HepG2 (cell line): ENCODE results near the gene FFAR2. TPM values are rescaled to one million over a fixed set of nuclear protein-coding genes. Genes with fewer than 3 reads are reported as not detected.

Experiments used
- ATAC-seq: fragments of 200-7000 bp; cut with Tn5 transposase; 3 replicates; pipeline ENCODE4 v1.9.1; 2020; ENCODE audit warnings: mild to moderate bottlenecking, moderate library complexity
- BruUV-seq: library from RNA; stranded (reverse); fragments of 400-500 nt; replicated peaks from 2 replicates; lab custom pipeline; 2021; lab: Mats Ljungman, UMichigan
- CTCF ChIA-PET: fragments of 300-600 bp; formaldehyde crosslinking; extraction: SDS; loops from one replicate; lab custom pipeline; 2021; ENCODE audit warnings: low total read pairs, inconsistent platforms, low intra/inter-chr PET ratio; lab: Yijun Ruan, JAX
- POLR2A ChIA-PET: fragments of 350-600 bp; sonication (Branson Sonifier 250); formaldehyde crosslinking; loops from one replicate; lab custom pipeline; 2020; ENCODE audit warnings: antibody characterized with exemption, inconsistent platforms; lab: Yijun Ruan, JAX
- DNase-seq: peaks from one replicate; pipeline ENCODE4 v3.0.0-alpha.2; 2015; ENCODE audit warnings: low spot score
- FAIRE-seq: peaks from 3 replicates; lab custom pipeline; 2011; peaks lifted over from hg19 to GRCh38; lab: Jason Lieb, UNC
- H2AFZ ChIP-seq: one replicate; pipeline ENCODE4 v1.6.1; 2011; ENCODE audit warnings: low read length, inconsistent platforms
- H3K27ac ChIP-seq: fragments of 300-600 bp; 3 replicates; pipeline ENCODE4 v1.8.0; 2011; ENCODE audit warnings: mixed run types, mild to moderate bottlenecking, mixed read lengths, low read length, inconsistent platforms; ENCODE audit not compliant: insufficient read depth; ENCODE audit errors: extremely low read length
- H3K27me3 ChIP-seq, 2 experiments: fragments of 200-600 bp in 1 of 2; 2 replicates in 1 of 2; 3 replicates in 1 of 2; pipeline versions ENCODE4 v1.6.0 to v1.8.0; 2011; ENCODE audit warnings: low read length in 2 of 2, mild to moderate bottlenecking in 2 of 2, moderate library complexity in 2 of 2, inconsistent platforms in 1 of 2; ENCODE audit not compliant: insufficient read depth in 2 of 2, control insufficient read depth in 1 of 2
- H3K36me3 ChIP-seq, 2 experiments: fragments of 200-600 bp in 1 of 2; replicated peaks in 1 of 2; 2 replicates in 1 of 2; 3 replicates in 1 of 2; pipeline versions ENCODE4 v1.5.1 to v1.8.0; 2011; ENCODE audit warnings: low read length in 2 of 2, inconsistent platforms in 1 of 2; ENCODE audit not compliant: insufficient read depth in 2 of 2, control insufficient read depth in 1 of 2
- H3K4me1 ChIP-seq: 2 replicates; pipeline ENCODE4 v1.5.1; 2012; ENCODE audit warnings: low read length, inconsistent platforms; ENCODE audit not compliant: insufficient read depth
- H3K4me2 ChIP-seq: 2 replicates; pipeline ENCODE4 v1.6.0; 2011; ENCODE audit warnings: low read depth, low read length, inconsistent platforms
- H3K4me3 ChIP-seq, 3 experiments: fragments of 200-600 bp in 1 of 3; sonication (generic), shearing (Covaris generic) in 1 of 3; replicated peaks in 1 of 3; 2 replicates each; pipeline ENCODE4 v1.5.1; 2011 to 2016; ENCODE audit warnings: low read length in 3 of 3, inconsistent platforms in 2 of 3, low read depth in 2 of 3, mild to moderate bottlenecking in 2 of 3, control low read depth in 1 of 3, mixed read lengths in 1 of 3; ENCODE audit not compliant: insufficient read depth in 1 of 3
- H3K79me2 ChIP-seq: one replicate; pipeline ENCODE4 v1.6.1; 2011; ENCODE audit warnings: low read length, inconsistent platforms; ENCODE audit not compliant: insufficient read depth
- H3K9ac ChIP-seq: 2 replicates; pipeline ENCODE4 v1.6.0; 2011; ENCODE audit warnings: mild to moderate bottlenecking, low read depth, low read length, inconsistent platforms; ENCODE audit not compliant: insufficient read depth
- H3K9me3 ChIP-seq: 2 replicates; pipeline ENCODE4 v1.5.1; 2012; ENCODE audit warnings: mild to moderate bottlenecking, low read length
- H4K20me1 ChIP-seq: 2 replicates; pipeline ENCODE4 v1.6.0; 2011; ENCODE audit warnings: inconsistent platforms, mild to moderate bottlenecking, low read length, moderate library complexity; ENCODE audit not compliant: insufficient read depth
- ATAD3A ChIP-seq: sonication (generic); formaldehyde crosslinking; IDR thresholded peaks from 2 replicates; pipeline ENCODE4 v1.4.0; 2020; ENCODE audit warnings: missing genetic modification reagents
- CREM ChIP-seq, 2 experiments: sonication (generic) in 1 of 2; formaldehyde crosslinking in 1 of 2; IDR thresholded peaks; 2 replicates each; pipeline versions ENCODE4 v1.4.0 to v1.6.1; 2016 to 2020; ENCODE audit warnings: antibody characterized with exemption in 1 of 2, mild to moderate bottlenecking in 1 of 2, missing genetic modification reagents in 1 of 2
- KDM5B ChIP-seq: sonication (generic); formaldehyde crosslinking; IDR thresholded peaks from 2 replicates; pipeline ENCODE4 v1.4.0; 2020; ENCODE audit warnings: missing genetic modification reagents, mild to moderate bottlenecking, borderline replicate concordance
- NFE2 ChIP-seq: sonication (generic); formaldehyde crosslinking; IDR thresholded peaks from 2 replicates; pipeline ENCODE4 v1.4.0; 2020; ENCODE audit warnings: missing genetic modification reagents
- NR3C1 ChIP-seq: sonication (generic); formaldehyde crosslinking; IDR thresholded peaks from 2 replicates; pipeline ENCODE4 v1.4.0; 2020; ENCODE audit warnings: missing genetic modification reagents
- REST ChIP-seq, 2 experiments: IDR thresholded peaks; 2 replicates each; pipeline ENCODE4 v1.6.1; 2011 to 2012; ENCODE audit warnings: low read length in 2 of 2, borderline replicate concordance in 1 of 2, low read depth in 1 of 2, mild to moderate bottlenecking in 1 of 2, moderate library complexity in 1 of 2
- TEAD3 ChIP-seq: optimal IDR thresholded peaks from 2 replicates; pipeline ENCODE3; 2016; ENCODE audit warnings: borderline replicate concordance
- TRAFD1 ChIP-seq: sonication (generic); formaldehyde crosslinking; IDR thresholded peaks from 2 replicates; pipeline ENCODE4 v1.5.1; 2020; ENCODE audit warnings: missing genetic modification reagents, mild to moderate bottlenecking, borderline replicate concordance
- ZNF432 ChIP-seq: sonication (generic); formaldehyde crosslinking; IDR thresholded peaks from 2 replicates; pipeline ENCODE4 v1.5.0; 2020; ENCODE audit warnings: missing genetic modification reagents, mild to moderate bottlenecking, borderline replicate concordance
- ZNF501 ChIP-seq: sonication (generic); formaldehyde crosslinking; IDR thresholded peaks from 2 replicates; pipeline ENCODE4 v1.5.1; 2020; ENCODE audit warnings: mild to moderate bottlenecking, moderate library complexity, missing genetic modification reagents
- ZNF552 ChIP-seq: sonication (generic); formaldehyde crosslinking; IDR thresholded peaks from 2 replicates; pipeline ENCODE4 v1.9.0; 2022; ENCODE audit warnings: missing genetic modification reagents, mild to moderate bottlenecking, borderline replicate concordance
- ZNF703 ChIP-seq: sonication (generic); formaldehyde crosslinking; IDR thresholded peaks from 2 replicates; pipeline ENCODE4 v1.5.1; 2020; ENCODE audit warnings: missing genetic modification reagents, mild to moderate bottlenecking, moderate library complexity, borderline replicate concordance
- ZSCAN12 ChIP-seq: sonication (generic); formaldehyde crosslinking; IDR thresholded peaks from 2 replicates; pipeline ENCODE4 v1.9.0; 2021; ENCODE audit warnings: mild to moderate bottlenecking, missing genetic modification reagents
- WGBS: methylation state at CpG from one replicate; pipeline ENCODE4 v1.1.6; 2017; ENCODE audit warnings: low lambda C conversion rate; 5-methylcytosine and 5-hydroxymethylcytosine counted together
- in situ Hi-C: cut with HindIII; loops from 2 replicates; pipeline ENCODE4 v1.10.0; 2017; ENCODE audit warnings: low pct_unique_long_range_greater_than_20kb; ENCODE audit not compliant: extremely low pct_ligation_motif_present
- intact Hi-C: fragments of 100-400 bp; cut with micrococcal nuclease; formaldehyde crosslinking; loops from one replicate; pipeline ENCODE4 v1.10.0; 2022; ENCODE audit not compliant: unreplicated experiment
- polyA plus RNA-seq, 8 experiments: library from polyadenylated mRNA; depleted of rRNA in 3 of 8; stranded (reverse) in 7 of 8; unstranded in 1 of 8; fragments of >200 nt; fragmentation: Illumina TruSeq in 4 of 8; extraction: Trizol in 4 of 8; gene quantifications; 2 replicates each; pipeline versions ENCODE4 v1.2.1 to v1.2.3, GENCODE V29; 2011 to 2016; ENCODE audit warnings: low read depth in 4 of 8, missing spikeins in 1 of 8, mixed read lengths in 1 of 8; ENCODE audit not compliant: insufficient read depth in 1 of 8
- total RNA-seq, 5 experiments: library from RNA; depleted of rRNA; stranded (reverse); fragments of >200 nt; fragmentation: Illumina TruSeq; extraction: Trizol; gene quantifications; 2 replicates each; pipeline ENCODE4 v1.2.3, GENCODE V29; 2016; ENCODE audit warnings: low read depth in 1 of 5

The FFAR2 gene
- total and polyA plus RNA-seq, 2 of the 13 experiments (the other 11 are each of a cell fraction or from before 2014, with no cell fraction given): 0.12 TPM; not detected in 1

- Histone ChIP-seq H3K4me1 (peaks cover 81% of the 10 kb centered on the region), H4K20me1 (no peaks in the 10 kb centered on the region), H3K9ac (peak overlapping the region; percentile 3; the same call in 1 of the 2 replicates), H3K4me2 (peak overlapping the region; percentile 76), H2AFZ (no peak overlapping the region), H3K9me3 (no peaks in the 10 kb centered on the region), H3K79me2 (no peaks in the 10 kb centered on the region), H3K27me3 (no peaks in the 10 kb centered on the region; a peak in 1 of 5 replicates), H3K27ac (peak overlapping the region; percentile 87), H3K36me3 (no peaks in the 10 kb centered on the region), H3K4me3 (peak overlapping the region in 1 of 3 experiments; percentile 36; a peak in 1 of 6 replicates)
- CTCF ChIA-PET: interaction anchor here (1.6 kb wide), 1 partner anchor 11 kb away, joined by 4 read pairs; no protein-coding TSS in a partner anchor
- DNase-seq (no peak), FAIRE-seq (no peak), ATAC-seq (no peak)
- 0% methylated on average over 1 of the region's 1 CpG for WGBS
- intact Hi-C loops (loop anchor here (2.0 to 5.0 kb wide), 2 partner anchors 37 to 191 kb away; partner anchors contain the start of gene USF2), in situ Hi-C loops (no loop called here)
- POLR2A ChIA-PET: interaction anchor here (1.6 kb wide), 1 partner anchor 10 kb away, joined by 6 read pairs; no protein-coding TSS in a partner anchor
- TF ChIP-seq ZNF552: no peak
- TF ChIP-seq KDM5B: no peak
- TF ChIP-seq ZNF703 (CRISPR knock-in tag): no peak
- no peak for TF ChIP-seq TEAD3 (CRISPR knock-in tag)
- TF ChIP-seq NFE2 (CRISPR knock-in tag): no peak
- TF ChIP-seq REST (IDR thresholded peaks at IDR 0.05; ENCODE audit: borderline replicate concordance in 1 of 2, low read depth in 1 of 2, low read length in 2 of 2): no peak
- TF ChIP-seq ZSCAN12: no peak
- TF ChIP-seq NR3C1 (CRISPR knock-in tag): no peak
- TF ChIP-seq CREM (IDR thresholded peaks at IDR 0.05): no peak
- TF ChIP-seq CREM (CRISPR knock-in tag; IDR thresholded peaks at IDR 0.05): no peak
- TF ChIP-seq TRAFD1 (CRISPR knock-in tag): no peak
- TF ChIP-seq ZNF432 (CRISPR knock-in tag): no peak
- TF ChIP-seq ZNF501 (CRISPR knock-in tag): no peak
- TF ChIP-seq ATAD3A (CRISPR knock-in tag): no peak
- no TSS peak for BruUV-seq
Observed at GRCh38 chr19:35458192-35458591, 10.1 kb downstream of the FFAR2 start.
